Measurements from ENCODE around the gene FAM180A. TPM values are rescaled to one million over a fixed set of nuclear protein-coding genes. Genes with fewer than 3 reads are reported as not detected.
A peak's percentile ranks its signal among the peaks of the same experiment; 100 is the strongest.

Gene FAM180A
- total and polyA plus RNA-seq, 10 of the 15 experiments (the other 5 are each of a cell fraction or from before 2014, with no cell fraction given), result not detected

DNA sequence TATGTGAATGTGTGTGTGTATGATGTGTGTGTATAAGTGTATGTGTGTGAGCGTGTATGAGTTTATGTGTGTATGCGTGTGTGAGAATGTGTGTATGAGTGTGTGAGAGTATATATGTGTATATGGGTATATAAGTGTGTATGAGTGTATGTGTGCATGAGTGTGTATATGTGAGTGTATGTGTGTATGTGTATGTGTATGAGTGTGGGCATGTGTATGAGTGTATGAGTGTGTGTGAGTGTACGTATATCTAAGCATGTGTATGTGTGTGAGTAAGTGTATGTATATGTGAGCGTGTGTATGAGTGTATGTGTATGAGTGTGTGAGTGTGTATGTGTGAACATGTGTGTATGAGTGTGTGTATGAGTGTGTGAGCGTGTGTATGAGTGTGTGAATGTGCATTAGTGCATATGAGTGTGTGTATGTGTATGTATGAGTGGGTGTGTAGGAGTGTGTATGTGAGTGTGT, 33.5 kb downstream of the FAM180A start:
- Histone ChIP-seq H3K36me3 (ENCODE audit: control insufficient read depth in 2 of 2, insufficient read depth in 2 of 2, low read length in 1 of 2) (no peaks in the 10 kb centered on the region), H3K4me1 (ENCODE audit: control insufficient read depth, insufficient read depth, low read length) (no peaks in the 10 kb centered on the region), H3K27me3 (replicated peaks in 1 of 2; ENCODE audit: control insufficient read depth in 2 of 2, insufficient read depth in 2 of 2, low read length in 1 of 2) (no peaks in the 10 kb centered on the region; a peak in 1 of 4 replicates), H3K79me2 (ENCODE audit: control insufficient read depth, insufficient read depth, low read length) (no peaks in the 10 kb centered on the region), H3K9me3 (replicated peaks; ENCODE audit: control insufficient read depth, insufficient read depth, low read length) (no peaks in the 10 kb centered on the region), H3K4me2 (ENCODE audit: control insufficient read depth, insufficient read depth) (no peak overlapping the region), H2AFZ (ENCODE audit: control insufficient read depth, low read depth, low read length) (no peak overlapping the region), H3K4me3 (no peak overlapping the region), H4K20me1 (ENCODE audit: control insufficient read depth, insufficient read depth) (no peaks in the 10 kb centered on the region), H3K27ac (ENCODE audit: control insufficient read depth, insufficient read depth) (no peak overlapping the region), H3K9ac (ENCODE audit: control insufficient read depth, insufficient read depth, low read length) (no peak overlapping the region)
- no TSS peak for BruUV-seq (replicated peaks)
- POLR2A ChIA-PET, result no interaction called here
- ATAC-seq, result no peak
- intact Hi-C loops (cut with micrococcal nuclease; ENCODE audit: unreplicated experiment) (no loop called here), in situ Hi-C loops (cut with MboI) (no loop called here)
- DNase-seq (ENCODE audit: low read depth, low spot score), result no peak
- SMC1A ChIA-PET (ENCODE audit: uncharacterized antibody, unreplicated experiment), result interaction anchor here (0.9 kb wide), 1 partner anchor 42 kb away, joined by 3 read pairs; no protein-coding TSS in a partner anchor
- WGBS (ENCODE audit: insufficient coverage, insufficient replicate concordance, low lambda C conversion rate, missing lambda C conversion rate), result 48% methylated on average over 5 of the region's 5 CpGs
- RAD21 ChIA-PET (ENCODE audit: unreplicated experiment), result no interaction called here
- TF ChIP-seq ZNF687 (IDR thresholded peaks at IDR 0.05), result no peak
- TF ChIP-seq, protein P1, sequence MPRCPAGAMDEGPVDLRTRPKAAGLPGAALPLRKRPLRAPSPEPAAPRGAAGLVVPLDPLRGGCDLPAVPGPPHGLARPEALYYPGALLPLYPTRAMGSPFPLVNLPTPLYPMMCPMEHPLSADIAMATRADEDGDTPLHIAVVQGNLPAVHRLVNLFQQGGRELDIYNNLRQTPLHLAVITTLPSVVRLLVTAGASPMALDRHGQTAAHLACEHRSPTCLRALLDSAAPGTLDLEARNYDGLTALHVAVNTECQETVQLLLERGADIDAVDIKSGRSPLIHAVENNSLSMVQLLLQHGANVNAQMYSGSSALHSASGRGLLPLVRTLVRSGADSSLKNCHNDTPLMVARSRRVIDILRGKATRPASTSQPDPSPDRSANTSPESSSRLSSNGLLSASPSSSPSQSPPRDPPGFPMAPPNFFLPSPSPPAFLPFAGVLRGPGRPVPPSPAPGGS (IDR thresholded peaks at IDR 0.05; ENCODE audit: borderline replicate concordance, insufficient read depth, low read depth, low read length, poor library complexity, severe bottlenecking), result peak; percentile 64
- CTCF ChIA-PET, result interaction anchor here (1.3 kb wide), 1 partner anchor 19 kb away, joined by 4 read pairs; no protein-coding TSS in a partner anchor
- FAIRE-seq, result no peak

Data from GM12878 (cell line).